ENCODE data around the gene PRKCQ. TPM values are rescaled to one million over a fixed set of nuclear protein-coding genes. Genes with fewer than 3 reads are reported as not detected.

PRKCQ gene
- total and polyA plus RNA-seq, 2 of the 8 experiments (the other 6 are each of a cell fraction or from before 2014, with no cell fraction given): 9.1 to 22.6 TPM

DNA sequence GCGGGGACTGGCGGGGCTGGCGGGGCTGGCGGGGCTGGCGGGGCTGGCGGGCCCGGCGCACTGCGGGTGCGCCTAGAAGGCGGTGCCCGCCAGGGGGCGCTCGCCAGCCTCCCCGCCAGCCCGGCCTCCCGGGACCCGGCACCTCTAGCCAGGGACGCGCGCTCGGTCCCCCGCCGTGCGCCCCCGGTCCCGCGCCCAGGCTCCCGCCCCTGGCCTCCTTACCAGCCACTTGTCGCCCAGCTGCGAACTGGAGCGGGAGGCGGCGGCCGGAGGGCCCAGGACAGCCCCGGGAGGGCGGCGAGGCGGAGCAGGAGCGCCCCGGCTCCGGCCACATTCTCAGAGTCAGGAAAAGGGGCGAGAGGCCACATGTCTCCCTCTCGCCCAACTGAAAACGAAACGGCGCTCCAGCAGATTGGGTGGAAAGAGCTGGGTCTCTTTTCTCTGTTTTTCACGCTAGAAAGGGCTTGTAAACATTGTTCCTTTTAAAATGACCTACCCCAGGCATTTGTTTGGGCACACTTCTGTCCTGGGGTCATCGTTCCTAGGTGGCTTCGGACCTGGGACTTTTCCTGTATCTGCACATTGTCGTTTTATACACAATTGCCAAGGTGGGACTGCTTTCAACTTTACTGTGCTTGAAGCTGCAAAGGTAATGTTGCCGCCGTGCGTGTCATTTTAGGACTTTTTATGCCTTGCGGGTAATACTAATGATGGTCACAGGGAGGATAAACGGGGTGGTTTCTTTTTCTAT, 378 bp upstream of the PRKCQ start:
- Histone ChIP-seq H2BK15ac (ENCODE audit: low read length) (peak overlapping the region; percentile 73; the same call in 1 of the 2 replicates), H3K79me1 (ENCODE audit: low read depth, low read length) (0 out of 2 replicates have a peak, but pooled peaks cover 2% of the 10 kb centered on the region), H3K79me2 (ENCODE audit: control insufficient read depth in 1 of 2, insufficient read depth in 2 of 2, low read length in 2 of 2) (peaks cover 3 to 35% of the 10 kb centered on the region in 2 experiments; a peak in 3 of 4 replicates), H2BK20ac (ENCODE audit: low read length) (no peak overlapping the region), H3K27me3 (replicated peaks in 1 of 4; ENCODE audit: control insufficient read depth in 3 of 4, extremely low read depth in 1 of 4, insufficient read depth in 3 of 4, low read length in 3 of 4) (peaks cover 0 to 5% (median 2%) of the 10 kb centered on the region in 4 experiments; a peak in 4 of 7 replicates), H3K27ac (ENCODE audit: low read depth, low read length) (peak overlapping the region; percentile 60; the same call in 1 of the 2 replicates), H4K91ac (replicated peaks; ENCODE audit: insufficient read length, low read length) (peak overlapping the region; percentile 76), H3K4ac (replicated peaks; ENCODE audit: insufficient read length, low read depth, low read length) (no peak overlapping the region), H2AK5ac (ENCODE audit: low read depth, low read length) (no peak overlapping the region), H3K23ac (ENCODE audit: insufficient read length) (no peak overlapping the region), H3K4me1 (replicated peaks in 1 of 4; ENCODE audit: control insufficient read depth in 3 of 4, insufficient read depth in 4 of 4, low read length in 3 of 4) (peaks cover 2 to 9% (median 8%) of the 10 kb centered on the region in 4 experiments; a peak in 6 of 7 replicates), H3K18ac (ENCODE audit: extremely low read depth, low read length) (peak overlapping the region; percentile 91), H3K56ac (replicated peaks; ENCODE audit: insufficient read length, low read depth, low read length) (no peak overlapping the region), H2BK12ac (ENCODE audit: low read depth, low read length) (0 out of 2 replicates have a peak overlapping the region, but pooled peaks have one; percentile 32), H4K20me1 (replicated peaks in 1 of 2; ENCODE audit: control insufficient read depth in 1 of 2, insufficient read depth in 2 of 2, low read length in 2 of 2) (no peaks in the 10 kb centered on the region), H3K4me3 (ENCODE audit: extremely low read depth in 1 of 4, insufficient read depth in 2 of 4, low read depth in 3 of 4, low read length in 4 of 4) (peak overlapping the region; percentile 54 to 76 (median 72)), H3K14ac (ENCODE audit: insufficient read length) (no peak overlapping the region), H4K5ac (ENCODE audit: insufficient read length, low read depth, low read length) (peak overlapping the region; percentile 34), H3K9me3 (ENCODE audit: insufficient read depth in 2 of 2, low read depth in 1 of 2, low read length in 1 of 2) (no peaks in the 10 kb centered on the region), H2AFZ (ENCODE audit: low read length) (peak overlapping the region; percentile 91), H3K4me2 (ENCODE audit: insufficient read depth in 1 of 2, low read depth in 2 of 2, low read length in 2 of 2) (peak overlapping the region; percentile 91 to 97), H3K23me2 (ENCODE audit: low read depth, low read length) (peaks cover 12% of the 10 kb centered on the region; the same call in 1 of the 2 replicates), H2BK5ac (ENCODE audit: low read depth, low read length) (peak overlapping the region; percentile 72), H3K9ac (replicated peaks in 1 of 4; ENCODE audit: extremely low read depth in 1 of 4, low read depth in 3 of 4, low read length in 3 of 4) (peak overlapping the region; percentile 74 to 82 (median 77)), H4K8ac (ENCODE audit: extremely low read depth, insufficient read depth, low read length) (peak overlapping the region; percentile 90), H2BK120ac (replicated peaks; ENCODE audit: low read depth, low read length) (peak overlapping the region; percentile 66), H3K36me3 (ENCODE audit: control insufficient read depth in 2 of 4, insufficient read depth in 4 of 4, low read length in 3 of 4) (peaks cover 3 to 26% (median 4%) of the 10 kb centered on the region in 4 experiments; a peak in 3 of 8 replicates)
- 5% methylated on average over 24 of the region's 56 CpGs; no CpG with 5 or more reads in 1 of the 2 experiments for WGBS, 2 experiments (ENCODE audit: extremely low coverage in 1 of 2, insufficient coverage in 1 of 2, insufficient read length in 1 of 2, insufficient replicate concordance in 2 of 2, low coverage in 1 of 2, low lambda C conversion rate in 2 of 2, missing lambda C conversion rate in 1 of 2)
- FAIRE-seq (no peak), DNase-seq (ENCODE audit: low read depth in 1 of 2, low spot score in 2 of 2) (peak; percentile 44 to 92)
- CTCF ChIA-PET (ENCODE audit: partially characterized antibody): interaction anchor here (0.6 to 3.3 kb wide), 18 partner anchors 9 to 1516 kb away, joined by 3 to 24 read pairs (median 4); no protein-coding TSS in a partner anchor
- POLR2A ChIA-PET (ENCODE audit: partially characterized antibody): no interaction called here
- TF ChIP-seq, protein P1, sequence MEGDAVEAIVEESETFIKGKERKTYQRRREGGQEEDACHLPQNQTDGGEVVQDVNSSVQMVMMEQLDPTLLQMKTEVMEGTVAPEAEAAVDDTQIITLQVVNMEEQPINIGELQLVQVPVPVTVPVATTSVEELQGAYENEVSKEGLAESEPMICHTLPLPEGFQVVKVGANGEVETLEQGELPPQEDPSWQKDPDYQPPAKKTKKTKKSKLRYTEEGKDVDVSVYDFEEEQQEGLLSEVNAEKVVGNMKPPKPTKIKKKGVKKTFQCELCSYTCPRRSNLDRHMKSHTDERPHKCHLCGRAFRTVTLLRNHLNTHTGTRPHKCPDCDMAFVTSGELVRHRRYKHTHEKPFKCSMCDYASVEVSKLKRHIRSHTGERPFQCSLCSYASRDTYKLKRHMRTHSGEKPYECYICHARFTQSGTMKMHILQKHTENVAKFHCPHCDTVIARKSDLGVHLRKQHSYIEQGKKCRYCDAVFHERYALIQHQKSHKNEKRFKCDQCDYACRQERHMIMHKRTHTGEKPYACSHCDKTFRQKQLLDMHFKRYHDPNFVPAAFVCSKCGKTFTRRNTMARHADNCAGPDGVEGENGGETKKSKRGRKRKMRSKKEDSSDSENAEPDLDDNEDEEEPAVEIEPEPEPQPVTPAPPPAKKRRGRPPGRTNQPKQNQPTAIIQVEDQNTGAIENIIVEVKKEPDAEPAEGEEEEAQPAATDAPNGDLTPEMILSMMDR (IDR thresholded peaks at IDR 0.05; ENCODE audit: control extremely low read depth in 1 of 3, insufficient read depth in 1 of 3, low read depth in 1 of 3, low read length in 3 of 3): peak; percentile 34 to 63 (median 58)
- TF ChIP-seq HDAC6 (IDR thresholded peaks at IDR 0.05; ENCODE audit: low read depth, low read length): no peak
- TF ChIP-seq, protein P2, sequence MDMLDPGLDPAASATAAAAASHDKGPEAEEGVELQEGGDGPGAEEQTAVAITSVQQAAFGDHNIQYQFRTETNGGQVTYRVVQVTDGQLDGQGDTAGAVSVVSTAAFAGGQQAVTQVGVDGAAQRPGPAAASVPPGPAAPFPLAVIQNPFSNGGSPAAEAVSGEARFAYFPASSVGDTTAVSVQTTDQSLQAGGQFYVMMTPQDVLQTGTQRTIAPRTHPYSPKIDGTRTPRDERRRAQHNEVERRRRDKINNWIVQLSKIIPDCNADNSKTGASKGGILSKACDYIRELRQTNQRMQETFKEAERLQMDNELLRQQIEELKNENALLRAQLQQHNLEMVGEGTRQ (IDR thresholded peaks at IDR 0.05; ENCODE audit: low read length): no peak
- no peak for TF ChIP-seq SIX5 (IDR thresholded peaks at IDR 0.05; ENCODE audit: low read depth, low read length)
- no peak for TF ChIP-seq TAF7 (optimal IDR thresholded peaks at IDR 0.05; ENCODE audit: borderline replicate concordance, low read depth, low read length)
- 0 out of 2 replicates have a peak, but pooled peaks have one; percentile 63 for TF ChIP-seq TAF1 (IDR thresholded peaks at IDR 0.05; ENCODE audit: low read depth, low read length)
- peak; percentile 61; the same call in 1 of the 2 replicates for TF ChIP-seq RBBP5 (IDR thresholded peaks at IDR 0.05; ENCODE audit: borderline replicate concordance, low read depth, low read length)
